ENCODE data around the gene ITPKB.

ITPKB gene

DNA sequence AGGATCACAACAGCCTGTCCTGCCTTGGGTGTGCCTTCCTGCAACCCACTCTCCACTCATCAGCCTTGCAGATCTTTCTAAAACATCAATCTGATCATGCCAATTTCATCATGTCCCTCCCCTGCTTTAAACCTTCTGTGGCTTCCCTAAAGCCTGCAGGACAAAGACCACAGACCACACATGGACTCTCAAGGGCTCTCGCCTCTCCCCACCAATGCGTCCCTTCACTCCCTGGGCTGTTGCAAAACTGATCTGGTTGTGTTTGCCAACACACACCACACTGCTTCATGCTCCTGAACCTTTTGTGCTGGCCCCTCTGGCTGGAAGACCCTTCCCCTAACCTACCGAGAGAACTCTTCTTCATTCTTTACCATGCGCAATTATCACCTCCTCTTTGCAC, 72.4 kb downstream of the ITPKB start:
- no peak for DNase-seq (ENCODE audit: low read depth)
- TF ChIP-seq, protein P1, sequence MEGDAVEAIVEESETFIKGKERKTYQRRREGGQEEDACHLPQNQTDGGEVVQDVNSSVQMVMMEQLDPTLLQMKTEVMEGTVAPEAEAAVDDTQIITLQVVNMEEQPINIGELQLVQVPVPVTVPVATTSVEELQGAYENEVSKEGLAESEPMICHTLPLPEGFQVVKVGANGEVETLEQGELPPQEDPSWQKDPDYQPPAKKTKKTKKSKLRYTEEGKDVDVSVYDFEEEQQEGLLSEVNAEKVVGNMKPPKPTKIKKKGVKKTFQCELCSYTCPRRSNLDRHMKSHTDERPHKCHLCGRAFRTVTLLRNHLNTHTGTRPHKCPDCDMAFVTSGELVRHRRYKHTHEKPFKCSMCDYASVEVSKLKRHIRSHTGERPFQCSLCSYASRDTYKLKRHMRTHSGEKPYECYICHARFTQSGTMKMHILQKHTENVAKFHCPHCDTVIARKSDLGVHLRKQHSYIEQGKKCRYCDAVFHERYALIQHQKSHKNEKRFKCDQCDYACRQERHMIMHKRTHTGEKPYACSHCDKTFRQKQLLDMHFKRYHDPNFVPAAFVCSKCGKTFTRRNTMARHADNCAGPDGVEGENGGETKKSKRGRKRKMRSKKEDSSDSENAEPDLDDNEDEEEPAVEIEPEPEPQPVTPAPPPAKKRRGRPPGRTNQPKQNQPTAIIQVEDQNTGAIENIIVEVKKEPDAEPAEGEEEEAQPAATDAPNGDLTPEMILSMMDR (IDR thresholded peaks at IDR 0.05; ENCODE audit: low read length, missing control alignments), result no peak
- H3K4me3 ChIP-seq (replicated peaks; ENCODE audit: low read depth, low read length), result no peak overlapping the region

DNA sequence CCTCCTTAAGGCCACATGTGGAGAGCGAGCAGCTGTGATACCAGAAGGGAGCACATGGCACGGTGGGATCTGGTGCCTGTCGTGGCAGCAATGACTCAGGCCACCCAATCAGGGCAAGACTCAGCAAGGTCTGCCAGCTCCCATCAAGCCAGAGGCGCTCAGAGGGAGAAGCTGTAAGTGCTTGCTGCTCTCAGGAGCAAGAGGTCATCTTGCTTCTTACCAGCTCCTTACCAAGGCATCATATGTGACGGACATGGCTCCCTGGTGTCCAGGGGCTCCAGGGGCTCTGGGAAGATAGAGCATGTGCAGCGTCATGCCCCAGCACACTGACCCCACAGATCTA, 72.9 kb downstream of the ITPKB start:
- H3K4me3 ChIP-seq (replicated peaks; ENCODE audit: low read depth, low read length), result no peak overlapping the region
- no peak for DNase-seq (ENCODE audit: low read depth)
- TF ChIP-seq, protein P1 (IDR thresholded peaks at IDR 0.05; ENCODE audit: low read length, missing control alignments), result no peak

DNA sequence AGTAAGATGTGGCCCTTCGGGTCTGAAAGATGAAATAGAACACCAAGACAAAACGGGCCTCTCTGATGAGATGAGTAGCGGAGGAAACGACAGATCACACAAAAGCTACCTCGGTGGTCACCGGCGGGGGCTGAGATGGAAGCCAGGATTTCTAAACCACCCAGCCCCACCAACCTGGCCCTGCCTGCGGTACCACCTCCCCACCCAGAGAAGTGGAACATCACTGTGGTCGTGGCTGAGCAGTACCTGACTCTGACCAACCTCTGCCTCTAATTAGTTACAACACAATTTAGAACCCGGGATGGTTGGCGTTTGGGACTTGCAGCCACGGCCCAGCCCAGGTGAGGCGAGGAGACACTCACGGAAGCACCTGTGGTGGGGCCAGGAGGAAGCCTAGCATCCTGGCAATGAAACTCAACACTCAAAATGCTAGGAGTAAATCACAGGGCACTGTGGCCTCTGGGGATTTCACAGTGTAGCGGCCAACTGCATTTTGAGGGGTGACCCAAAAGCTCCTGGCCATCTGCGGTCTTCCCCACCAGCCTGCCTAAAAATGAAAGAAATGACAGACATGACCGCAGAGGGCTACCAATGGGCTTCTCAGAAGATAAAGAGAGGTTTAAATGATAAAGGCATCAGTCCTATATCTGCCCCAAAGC, 73.4 kb downstream of the ITPKB start:
- DNase-seq (ENCODE audit: low read depth), result no peak
- H3K4me3 ChIP-seq (replicated peaks; ENCODE audit: low read depth, low read length), result no peak overlapping the region
- TF ChIP-seq, protein P1 (IDR thresholded peaks at IDR 0.05; ENCODE audit: low read length, missing control alignments), result no peak

DNA sequence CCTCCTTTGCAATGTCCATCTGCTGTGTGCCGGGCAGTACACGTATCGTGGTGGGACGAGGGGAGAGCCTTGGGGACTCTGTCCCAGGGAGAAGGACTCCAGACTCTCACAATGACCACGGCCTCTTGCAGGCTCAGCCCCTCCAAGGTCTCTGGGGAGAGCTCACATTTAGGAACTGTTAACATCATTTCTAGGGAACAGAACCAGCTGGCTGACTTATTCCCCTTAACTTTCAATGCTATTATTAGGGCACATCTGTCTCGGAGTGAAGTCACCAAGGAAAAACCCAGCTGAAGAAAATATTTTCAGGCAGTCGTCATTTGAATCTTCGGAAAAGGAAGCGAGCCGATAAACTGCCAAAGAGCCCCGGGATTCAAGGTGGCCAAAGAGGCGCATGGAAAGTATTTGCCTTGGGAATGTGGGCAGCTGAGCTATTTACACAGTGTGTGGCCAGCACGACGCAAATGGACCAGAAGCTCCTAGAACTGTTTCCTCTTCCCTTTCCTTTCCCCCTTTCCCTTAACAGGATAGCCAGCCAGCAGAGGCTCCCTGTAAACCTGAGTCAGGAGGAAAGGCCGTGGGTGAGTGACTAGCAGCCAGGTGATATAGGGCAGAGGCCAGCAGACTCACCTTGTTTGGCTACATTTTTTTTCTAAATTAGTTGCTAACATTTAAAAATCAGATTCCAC, 74.5 kb downstream of the ITPKB start:
- peak; percentile 93 for DNase-seq (ENCODE audit: low read depth)
- TF ChIP-seq, protein P1 (IDR thresholded peaks at IDR 0.05; ENCODE audit: low read length, missing control alignments), result no peak
- H3K4me3 ChIP-seq (replicated peaks; ENCODE audit: low read depth, low read length), result no peak overlapping the region

DNA sequence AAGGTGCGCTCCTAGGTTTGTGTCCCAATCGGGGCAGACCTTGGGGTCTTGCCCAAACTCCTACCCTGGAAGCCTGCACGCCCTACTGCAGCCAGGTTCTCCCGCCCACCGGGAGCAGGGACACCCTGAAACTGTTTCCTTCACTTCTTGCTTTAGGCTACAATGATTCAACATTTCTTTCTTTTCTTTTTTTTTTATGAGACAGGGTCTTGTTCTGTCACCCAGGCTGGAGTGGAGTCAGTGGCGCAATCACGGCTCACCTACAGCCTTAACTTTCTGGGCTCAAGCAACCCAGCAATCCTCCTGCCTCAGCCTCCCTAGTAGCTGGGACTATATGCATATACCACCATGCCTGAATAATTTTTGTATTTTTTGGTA, 75.8 kb downstream of the ITPKB start:
- no peak for DNase-seq (ENCODE audit: low read depth)
- no peak overlapping the region for H3K4me3 ChIP-seq (replicated peaks; ENCODE audit: low read depth, low read length)
- TF ChIP-seq, protein P1 (IDR thresholded peaks at IDR 0.05; ENCODE audit: low read length, missing control alignments), result no peak

DNA sequence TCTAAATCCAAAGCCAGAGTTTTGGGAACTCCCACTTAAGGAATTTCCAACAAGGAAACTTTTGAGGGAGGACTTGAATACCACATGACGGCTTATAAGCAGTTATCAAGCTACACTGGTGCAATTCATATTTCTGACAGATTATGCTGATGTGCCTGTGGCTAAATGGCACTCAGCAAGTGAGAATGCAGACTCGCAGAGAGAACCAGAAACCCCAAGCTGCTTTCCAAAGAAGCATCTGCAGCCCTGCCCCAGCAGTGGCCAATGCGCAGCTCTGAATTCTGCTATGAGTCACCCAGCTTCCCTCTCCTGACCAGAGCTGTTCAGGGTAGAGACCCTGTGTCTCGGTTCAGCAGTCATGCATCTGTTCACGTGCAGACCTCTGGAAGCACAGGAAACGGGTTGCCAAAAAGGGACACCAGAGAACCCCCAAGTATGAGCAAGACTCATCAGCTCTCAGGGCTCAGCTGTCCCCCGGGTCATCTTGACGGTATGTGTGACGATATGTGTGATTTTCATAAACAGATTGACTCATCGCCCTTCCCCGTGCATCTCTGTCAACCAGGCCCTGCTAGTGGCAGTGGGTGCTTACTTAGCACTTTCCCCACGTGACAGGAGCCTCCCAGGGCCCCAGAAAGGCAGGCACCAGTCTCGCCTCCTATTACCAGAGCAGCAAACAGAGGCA, 76.3 kb downstream of the ITPKB start:
- no peak overlapping the region for H3K4me3 ChIP-seq (replicated peaks; ENCODE audit: low read depth, low read length)
- peak; percentile 89 for DNase-seq (ENCODE audit: low read depth)
- TF ChIP-seq, protein P1 (IDR thresholded peaks at IDR 0.05; ENCODE audit: low read length, missing control alignments), result no peak
